HG03378 (cell line): ENCODE results near the gene NCOR2.

Experiments
- ATAC-seq: cut with Tn5 transposase; IDR thresholded peaks from one replicate; pipeline ENCODE4 v1.9.1; 2021; ENCODE audit warnings: mild to moderate bottlenecking, moderate library complexity; ENCODE audit not compliant: unreplicated experiment

Gene NCOR2

DNA sequence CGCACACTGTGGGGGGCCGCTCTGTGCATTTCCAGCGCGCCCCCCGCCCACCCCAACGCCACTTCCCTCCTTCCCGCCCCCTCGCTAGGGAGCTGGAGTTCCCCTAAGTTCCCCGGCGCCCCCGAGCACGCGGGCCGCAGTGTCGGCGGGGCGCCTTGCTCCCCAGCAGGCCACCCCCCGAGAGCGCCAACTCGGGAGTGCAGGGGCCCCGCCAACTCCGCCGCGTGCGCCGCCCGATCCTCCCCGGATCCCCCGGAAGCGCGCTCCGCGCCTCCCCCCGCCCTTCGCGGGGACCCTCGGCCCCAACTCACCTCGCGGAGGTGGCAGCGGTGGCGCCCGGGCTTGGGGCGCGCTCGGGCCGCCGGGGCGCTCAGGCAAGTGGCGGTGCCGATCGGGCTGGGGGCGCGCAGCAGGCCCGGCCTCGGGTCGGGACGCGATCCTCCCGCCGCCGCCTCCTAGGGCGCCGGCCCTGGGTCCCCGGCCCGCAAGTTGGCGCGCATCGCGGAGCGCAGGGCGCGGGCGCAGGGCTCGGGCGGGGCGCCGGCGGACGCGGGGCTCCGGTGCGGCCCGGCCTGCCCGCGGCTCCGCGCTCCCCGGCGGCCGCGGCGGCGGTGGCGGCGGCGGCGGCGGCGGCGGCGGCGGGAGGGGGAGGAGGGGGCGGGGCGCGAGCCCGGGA, at the start of gene NCOR2:
Gene NCOR2 (minus strand): TSS at position 616 of the 676 bp plus-strand sequence. CDS start 72,361 bp downstream, outside the sequence.
- peak; percentile 12 for ATAC-seq

DNA sequence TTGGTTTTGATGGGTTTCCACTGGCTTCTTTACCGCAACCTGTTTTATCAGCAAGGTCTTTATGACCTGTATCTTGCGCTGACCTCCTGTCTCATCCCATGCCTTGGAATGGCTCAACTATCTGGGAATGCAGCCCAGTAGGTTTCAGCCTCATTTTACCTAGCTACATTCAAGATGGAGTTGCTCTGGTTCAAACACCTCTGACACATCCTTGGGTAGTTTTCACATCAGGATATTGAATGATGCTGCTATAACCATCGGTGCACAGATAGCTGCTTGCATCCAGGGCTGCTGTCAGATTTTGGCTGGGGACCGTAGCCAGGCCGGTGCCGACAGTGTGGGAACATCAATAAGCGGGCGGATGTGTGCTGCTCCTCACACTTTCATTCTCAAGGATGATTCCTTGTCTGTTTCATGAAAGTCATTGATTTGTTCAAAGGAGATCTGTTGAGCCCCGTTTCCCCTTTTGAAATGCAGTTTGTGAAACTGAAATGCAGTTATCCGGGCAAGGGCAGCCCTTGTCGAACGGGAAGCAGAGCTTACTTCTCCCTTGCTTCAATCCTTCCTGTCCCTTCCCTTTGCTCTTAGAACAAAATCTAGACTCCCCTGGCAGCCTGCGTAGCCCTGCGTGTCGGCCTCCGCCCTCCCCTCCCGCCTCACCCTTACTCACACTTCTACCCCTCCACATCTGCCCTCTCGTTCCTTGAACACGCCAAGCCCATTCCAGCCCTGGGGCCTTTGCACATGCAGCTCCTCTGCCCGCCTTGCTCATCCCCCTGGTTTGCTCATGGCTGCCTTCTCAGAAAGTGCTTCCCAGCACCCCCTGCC, 49.2 kb upstream of the NCOR2 start:
- ATAC-seq, result no peak

DNA sequence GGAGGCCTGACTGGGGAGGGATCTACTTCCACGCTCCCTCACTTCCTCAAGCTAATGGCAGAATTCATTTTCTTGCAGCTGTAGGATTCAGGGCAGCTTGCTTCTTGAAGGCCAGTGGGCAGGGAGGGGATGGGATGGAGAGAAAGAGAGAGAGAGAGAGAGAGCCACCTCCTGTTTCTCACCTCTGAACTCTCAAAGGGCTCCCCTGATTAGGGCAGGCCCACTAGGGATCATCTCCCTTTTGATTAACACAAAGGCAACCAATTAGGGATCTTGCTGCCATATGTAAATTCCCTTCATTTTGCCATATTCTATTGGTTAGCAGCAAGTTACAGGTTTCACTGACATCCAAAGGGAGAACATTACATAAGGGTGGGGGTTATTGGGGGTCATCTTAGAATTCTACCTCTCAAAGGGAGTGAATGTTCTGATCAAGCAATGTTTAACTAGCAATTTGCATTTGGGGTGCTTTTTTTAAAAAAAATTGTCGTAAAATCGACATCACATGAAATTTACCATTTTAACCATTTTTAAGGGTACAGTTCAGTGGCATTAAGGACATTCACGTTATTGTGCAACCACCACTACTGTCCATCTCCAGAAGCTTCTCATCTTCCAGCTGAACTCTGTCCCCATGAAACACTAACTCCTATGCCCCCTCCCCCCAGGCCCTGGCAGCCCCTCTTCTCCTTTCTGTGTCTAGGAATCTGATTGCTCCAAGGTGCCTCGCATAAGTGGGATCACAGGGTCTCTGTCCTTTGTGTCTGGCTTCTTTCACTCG, 47.3 kb upstream of the NCOR2 start:
- ATAC-seq, result no peak

DNA sequence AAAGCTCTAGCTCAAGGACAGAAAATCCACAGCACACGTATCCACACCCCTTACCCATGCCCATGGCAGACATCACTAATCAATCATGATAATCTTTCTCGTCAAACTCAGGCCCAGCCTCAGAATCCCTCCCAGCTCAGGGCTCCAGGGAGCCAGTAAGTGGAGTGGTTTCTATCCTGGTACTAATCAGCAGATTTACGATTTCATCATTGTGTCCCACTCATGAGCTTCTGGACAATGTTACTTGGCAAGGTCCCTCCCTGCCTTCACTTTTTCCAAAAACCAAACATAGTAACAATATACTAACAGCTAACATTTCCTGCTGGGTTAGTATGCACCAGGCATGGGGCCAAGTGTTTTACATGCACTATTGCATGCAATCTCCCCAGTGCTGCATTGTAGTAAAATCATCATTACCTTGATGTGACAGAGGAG, 45.8 kb upstream of the NCOR2 start:
- ATAC-seq, result no peak

DNA sequence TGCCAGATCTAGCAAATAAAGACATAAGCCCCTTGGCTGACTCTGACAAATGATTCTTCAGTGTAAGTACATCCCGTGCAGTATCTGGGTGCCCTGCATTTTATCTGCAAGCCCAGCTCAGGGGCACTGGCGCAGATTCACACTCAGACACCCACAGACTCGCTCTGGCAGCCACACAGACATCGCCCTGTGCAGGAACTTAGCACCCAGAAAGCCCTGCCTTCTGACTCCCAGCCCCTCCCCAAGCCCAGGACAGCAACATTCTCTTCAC, 44.9 kb upstream of the NCOR2 start:
- ATAC-seq, result no peak

DNA sequence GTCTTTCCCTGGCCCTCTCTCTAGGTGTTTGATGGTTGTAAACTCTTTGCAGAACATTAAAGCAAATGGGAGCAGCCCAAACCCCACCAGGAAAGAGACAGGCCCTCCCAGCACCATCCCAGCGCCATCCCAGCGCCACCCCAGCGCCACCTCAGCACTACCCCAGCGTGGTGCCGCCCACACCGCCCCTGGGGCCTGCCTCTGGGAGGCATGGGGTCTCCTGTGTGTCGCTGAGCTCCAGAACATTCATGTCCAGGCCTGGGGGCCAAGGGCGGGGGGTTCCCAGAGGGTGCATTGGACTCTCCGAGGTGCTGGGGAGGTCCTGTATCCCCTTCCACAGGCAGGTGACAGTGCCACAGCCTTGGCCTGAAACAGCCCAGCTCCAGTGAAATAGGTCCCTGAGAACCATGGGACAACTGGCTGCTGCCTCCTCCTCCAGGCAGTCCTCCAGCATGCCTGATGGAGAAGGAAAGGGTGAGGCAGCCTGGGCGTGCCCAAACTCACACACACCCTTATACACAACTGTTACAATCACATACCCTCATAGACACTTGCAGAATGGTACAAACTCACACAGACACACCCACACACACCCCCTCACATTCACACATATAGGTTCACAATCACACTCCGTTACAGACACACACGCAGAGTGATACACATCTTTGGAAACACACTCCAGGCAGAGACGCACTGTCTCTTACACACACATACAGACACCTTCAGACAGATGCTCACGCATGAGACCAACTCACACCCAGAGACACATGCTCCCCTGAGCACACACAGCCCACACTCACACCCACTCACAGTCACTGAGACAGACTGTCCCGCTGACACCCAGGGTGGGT, 44.4 kb upstream of the NCOR2 start:
- no peak for ATAC-seq

DNA sequence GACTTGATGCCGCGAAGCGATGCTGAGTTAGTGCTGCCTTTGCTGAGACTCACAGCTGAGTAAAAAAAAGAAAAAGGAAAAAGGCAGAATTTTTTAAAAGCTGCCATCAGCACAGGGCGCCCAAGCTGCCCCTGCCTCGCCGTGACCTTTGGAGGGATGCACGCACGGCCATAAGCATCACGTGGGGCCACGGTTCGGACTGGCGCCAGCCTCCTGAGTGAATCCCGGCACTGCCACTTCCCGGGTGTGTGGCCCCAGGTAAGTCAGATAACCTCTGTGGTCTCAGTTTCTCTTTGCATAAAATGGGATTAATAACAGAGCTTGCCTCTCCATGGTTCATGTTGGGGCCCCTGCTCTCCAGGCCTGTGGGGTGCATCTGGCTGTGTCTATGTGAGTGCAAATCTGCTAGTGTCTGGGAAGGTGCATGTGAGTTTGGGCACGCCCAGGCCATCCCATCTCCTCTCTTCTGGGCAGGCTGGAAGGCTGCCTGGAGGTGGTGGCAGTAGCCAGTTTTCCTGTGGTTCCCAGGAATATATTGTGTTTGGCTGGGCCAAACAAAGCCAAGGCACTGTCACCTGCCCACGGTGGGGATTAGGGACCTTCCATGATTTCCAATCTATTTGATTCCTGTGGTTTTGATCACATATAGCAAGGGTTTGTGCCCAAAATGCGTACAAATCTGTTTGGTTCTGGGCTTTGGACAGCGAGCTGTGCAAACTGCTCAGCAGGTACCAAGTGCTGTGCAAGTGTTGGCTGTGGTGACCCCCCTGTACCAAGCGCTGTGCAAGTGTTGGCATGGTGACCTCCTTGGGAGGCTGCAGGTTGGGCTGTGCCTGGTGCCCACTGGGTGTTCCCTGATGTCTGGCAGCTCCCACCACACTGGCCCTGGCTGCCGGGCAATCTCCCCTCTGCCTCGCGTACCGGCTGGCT, 43.5 kb upstream of the NCOR2 start:
- ATAC-seq, result no peak

DNA sequence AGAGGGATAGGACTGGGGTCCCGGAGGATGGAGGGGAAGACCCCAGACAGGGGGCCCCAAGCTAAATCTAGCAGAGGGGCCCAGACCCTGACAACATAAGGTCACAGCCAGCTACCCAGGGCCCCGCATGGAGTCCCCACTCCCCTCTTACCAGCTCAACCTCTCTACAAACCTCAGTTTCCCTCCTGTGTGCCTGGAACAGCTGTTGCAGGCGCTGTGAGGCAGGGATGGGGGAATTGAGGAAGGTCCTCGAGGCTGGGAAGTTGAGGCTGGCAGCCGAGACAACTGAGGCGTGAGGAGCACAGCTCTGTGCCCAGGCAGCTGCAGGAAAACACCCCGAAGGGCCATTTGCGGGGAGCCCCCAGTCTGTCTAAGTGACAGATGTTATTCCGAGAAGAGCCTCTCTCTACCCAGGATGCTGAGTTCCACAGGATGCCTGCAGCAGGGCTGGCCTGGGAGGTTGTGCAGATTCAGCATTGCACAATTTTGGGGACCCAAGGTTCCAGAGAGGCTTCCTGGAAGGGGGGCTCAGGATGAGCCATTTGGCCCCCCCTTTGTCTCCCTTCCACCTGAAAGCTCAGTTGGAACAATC, 42.7 kb upstream of the NCOR2 start:
- ATAC-seq, result no peak

DNA sequence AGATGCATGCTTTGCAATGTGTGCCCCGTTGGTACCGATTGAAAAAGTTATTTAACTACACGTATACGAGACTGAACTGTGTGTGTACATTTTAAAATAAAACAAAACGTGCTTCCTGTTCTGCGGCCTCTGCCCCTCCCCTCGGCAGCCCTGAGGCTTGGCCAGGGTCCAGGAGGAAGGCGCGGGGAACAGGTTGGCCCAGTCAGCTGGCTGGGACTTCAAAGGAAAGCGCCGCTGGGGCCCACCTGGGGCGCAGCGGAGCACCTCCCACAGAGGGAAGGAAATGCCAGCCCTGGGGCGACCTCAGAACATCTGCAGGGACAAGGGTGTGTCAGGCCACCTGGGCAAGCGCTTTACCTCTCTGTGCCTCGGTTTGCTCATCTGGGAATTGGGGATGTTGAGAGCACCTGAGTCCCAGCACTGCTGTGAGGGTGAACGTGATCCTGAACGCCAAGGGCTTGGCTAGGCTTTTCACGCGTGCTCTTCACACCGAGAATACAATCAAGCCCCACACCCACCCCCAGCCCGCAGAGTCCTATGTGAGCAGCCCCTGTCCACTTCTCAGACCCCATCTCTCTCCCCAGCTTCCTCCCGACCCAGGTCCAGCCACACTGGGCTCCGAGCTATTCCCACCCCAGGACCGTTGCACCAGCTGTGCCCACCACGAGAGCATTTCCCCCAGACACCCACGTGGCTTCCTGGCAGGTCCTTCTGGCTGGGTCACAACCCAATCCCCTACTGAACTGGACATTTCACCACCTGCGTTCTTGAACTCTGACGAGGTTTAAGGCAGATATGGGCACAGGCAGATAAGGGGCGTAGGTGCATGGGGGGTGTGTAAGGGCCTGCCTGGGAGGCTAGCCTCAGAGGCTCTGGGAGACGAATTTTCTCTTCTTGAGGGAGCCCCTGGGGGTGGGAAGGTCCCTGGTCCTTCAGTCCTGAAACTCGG, 41.9 kb upstream of the NCOR2 start:
- ATAC-seq, result peak; percentile 34

DNA sequence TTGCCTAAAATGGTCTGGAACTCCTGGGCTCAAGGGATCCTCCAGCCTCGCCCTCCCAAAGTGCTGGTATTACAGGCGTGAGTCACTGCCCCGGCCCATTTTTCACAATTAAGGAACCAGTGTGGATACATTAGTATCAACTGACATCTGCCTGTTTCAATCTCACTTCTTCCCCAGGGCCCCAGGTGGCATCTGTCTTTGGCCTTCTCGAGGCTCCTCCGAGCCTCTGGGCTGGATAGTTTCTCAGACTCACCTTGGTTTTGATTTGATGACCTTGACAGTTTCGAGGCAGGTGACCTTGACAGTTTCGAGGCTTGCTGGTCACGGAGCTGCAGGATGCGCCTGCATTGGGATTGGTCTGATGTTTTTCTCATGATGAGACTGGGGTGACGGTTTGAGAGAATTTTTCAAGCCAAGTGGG, 41.0 kb upstream of the NCOR2 start:
- ATAC-seq, result peak; percentile 12

DNA sequence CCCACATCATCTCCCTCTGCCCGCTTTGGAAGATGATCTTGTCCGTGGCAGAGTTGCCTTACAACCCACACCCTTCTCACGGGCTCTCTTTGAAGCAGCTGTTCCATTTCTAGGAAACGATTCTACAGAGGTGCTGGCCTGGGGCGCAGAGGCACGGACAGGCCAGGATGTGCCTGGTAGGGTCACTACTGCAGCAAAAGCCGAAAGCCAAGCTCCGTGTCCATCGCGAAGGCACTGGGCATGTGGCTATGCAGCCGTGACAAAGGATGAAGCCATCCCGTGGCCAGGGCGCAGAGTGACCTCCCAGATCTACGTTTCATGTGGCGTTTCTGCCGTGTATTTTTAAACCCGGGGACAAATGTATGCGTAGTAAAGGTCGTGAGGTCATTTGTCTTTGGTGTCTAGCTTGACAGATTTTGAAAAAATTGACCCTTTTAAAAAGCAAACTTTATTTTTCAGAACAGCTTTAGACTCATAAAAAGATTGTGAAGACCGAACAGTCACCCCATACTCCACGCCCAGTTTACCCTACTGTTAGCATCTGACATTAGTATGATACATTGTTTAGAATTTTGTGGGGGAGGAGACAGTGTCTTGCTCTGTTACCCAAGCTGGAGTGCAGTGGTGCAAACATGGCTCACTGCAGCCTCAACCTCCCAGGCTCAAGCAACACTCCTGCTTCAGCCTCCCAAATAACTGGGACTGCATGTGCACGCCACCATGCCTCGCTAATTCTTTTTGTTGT, 40.4 kb upstream of the NCOR2 start:
- no peak for ATAC-seq

DNA sequence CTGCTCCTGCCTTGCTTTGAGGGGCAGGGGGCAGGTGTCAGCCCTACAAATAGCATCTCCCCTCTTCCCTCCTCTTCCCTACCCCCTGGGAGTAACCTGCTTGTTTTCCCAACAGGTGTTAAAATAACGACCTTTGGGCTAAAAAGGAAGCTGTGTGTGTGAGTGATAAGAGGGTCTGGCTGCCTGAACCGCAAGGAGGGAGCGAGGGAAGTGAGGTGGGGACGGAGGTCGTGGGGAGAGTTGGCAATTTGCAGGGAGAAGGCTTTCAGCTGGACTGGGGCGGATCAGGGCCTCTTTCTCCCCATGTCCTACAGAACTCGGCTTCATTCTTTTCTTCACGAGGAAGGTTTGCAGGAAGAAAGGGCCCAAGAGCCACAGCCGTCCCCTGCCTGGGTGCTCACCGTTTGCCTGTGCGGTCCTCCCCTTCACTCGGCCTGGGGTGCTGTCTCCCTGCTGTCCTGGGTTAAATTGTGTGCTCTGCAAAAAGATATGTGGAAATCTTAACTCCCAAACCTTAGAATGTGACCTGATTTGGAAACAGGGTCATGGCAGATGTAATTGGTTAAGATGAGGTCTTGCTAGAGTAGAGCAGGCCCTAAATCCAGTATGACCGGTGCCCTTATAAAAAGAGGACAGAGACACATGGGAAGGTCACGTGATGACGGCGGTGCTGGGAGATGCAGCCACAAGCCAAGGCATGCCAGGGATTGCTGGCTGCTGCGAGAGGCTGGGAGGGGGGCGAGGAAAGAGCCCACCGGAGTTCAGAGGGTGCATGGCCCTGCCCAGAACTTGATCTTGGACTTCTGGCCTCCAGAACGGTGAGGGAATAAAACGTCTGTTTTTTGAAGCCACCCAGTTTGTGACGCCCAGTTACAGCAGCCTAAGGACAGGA, 38.7 kb upstream of the NCOR2 start:
- no peak for ATAC-seq

DNA sequence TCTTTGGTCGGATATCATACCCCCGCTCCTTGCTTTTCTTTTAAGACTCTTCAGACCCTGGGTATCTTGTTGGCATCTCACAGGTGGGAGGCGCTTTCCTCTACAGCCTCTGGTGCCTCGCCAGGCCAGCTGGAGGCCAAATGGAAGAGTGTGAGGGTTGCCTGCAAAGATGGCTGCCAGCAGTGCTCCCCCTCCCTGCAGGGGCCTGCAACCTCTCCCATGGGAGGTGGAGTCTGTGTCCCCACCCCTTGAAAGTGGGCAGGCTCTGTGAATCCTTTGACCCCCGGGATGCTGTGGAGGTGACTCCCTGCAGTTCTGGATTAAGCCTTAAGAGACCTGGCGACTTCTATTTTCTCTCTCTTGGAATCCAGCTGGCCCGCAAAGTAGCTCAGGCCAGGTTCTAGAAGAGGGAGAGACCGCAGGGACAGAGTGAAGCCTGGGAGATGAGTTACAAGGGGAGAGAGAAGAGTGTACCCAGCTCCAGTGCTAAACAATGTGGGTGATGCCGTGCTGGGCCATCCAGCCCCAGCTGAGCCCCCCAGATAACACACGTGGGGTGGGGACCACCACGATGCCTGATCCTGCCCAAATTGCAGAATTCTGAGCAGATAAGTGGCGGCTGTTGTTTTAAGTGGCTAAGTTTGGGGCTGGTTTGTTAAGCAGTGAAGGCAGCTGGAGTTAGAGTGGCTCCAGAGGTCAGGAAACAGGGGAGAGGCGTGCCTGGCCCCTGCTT, 37.9 kb upstream of the NCOR2 start:
- no peak for ATAC-seq

DNA sequence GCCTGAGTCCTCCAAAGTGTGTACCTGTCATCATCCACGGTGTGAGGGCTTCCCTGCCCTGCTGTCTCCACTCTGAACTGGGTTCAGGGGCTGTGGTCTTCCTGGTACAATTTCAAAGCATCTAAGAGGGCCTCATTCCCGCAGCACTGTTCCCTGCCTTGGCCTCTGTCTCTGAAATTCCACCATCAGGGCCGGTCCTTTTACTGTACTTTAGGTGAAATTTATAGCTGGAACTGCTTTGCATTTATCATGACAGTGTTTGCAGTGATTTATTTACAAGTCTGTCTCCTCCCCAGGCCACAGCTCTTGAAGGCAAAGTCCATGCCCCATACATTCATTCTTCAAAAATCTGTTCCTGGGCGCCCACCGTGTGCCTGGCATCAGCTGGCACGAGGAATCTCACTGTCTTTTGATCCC, 36.9 kb upstream of the NCOR2 start:
- no peak for ATAC-seq

DNA sequence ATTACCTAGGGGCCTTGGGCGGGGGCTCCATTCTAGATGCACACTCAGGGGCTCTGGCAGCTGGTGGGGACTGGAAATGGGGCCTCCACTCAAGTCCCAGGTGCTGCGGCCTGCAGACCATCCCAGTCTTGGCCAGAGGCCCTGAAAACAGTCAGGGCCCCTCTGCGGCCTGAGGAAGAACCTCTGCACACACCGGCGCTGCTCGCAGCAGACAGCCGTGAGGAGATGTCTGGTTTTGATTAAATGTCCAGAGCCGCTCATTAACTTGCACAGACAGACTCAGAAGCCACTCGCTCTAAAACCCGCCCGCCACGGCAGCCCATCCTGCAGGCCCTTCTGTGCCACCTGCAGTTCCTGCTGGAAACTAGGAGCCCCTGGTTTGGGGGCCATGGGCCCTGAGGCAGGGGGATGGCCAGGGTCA, 36.4 kb upstream of the NCOR2 start:
- ATAC-seq, result no peak

DNA sequence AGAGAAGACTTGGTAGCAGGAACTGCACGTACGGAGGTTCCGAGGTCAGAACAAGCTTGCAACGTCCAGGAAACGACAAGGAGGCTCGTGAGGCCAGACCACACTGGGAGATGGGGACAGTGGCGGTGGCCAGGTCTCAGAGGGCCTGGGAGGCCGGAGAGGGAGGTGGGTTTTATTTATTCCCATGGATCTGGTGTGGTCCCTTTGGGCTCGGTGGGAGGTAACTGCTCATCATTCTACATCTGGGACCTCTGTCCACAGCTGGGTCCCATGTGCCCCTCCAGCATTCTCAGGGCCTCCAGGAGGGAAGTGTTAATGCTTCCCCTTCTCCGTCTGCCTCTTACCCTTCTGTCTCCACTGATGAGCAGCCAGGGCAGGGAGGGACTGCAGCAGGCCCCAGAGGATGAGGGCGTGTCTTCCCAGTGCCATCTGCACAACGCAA, 35.7 kb upstream of the NCOR2 start:
- no peak for ATAC-seq
